Mononuclear cell (primary cell): ENCODE results near the gene CHAF1A. TPM values are rescaled to one million over a fixed set of nuclear protein-coding genes. Genes with fewer than 3 reads are reported as not detected.

Experiments
- H3K27me3 ChIP-seq: 2 replicates; pipeline ENCODE4 v1.6.0; 2011; ENCODE audit warnings: low read length, control low read depth; ENCODE audit not compliant: insufficient read depth
- H3K4me1 ChIP-seq: 2 replicates; pipeline ENCODE4 v1.5.1; 2011; ENCODE audit warnings: mild to moderate bottlenecking, low read length, control low read depth; ENCODE audit not compliant: insufficient read depth
- H3K4me3 ChIP-seq: 2 replicates; pipeline ENCODE4 v1.5.1; 2011; ENCODE audit warnings: mild to moderate bottlenecking, low read length, moderate library complexity
- H3K9me3 ChIP-seq: 2 replicates; pipeline ENCODE4 v1.5.1; 2011; ENCODE audit warnings: low read depth, mild to moderate bottlenecking, control low read depth, low read length
- total RNA-seq: library from RNA; depleted of rRNA; stranded (reverse); fragments of >200 nt; gene quantifications from one replicate; pipeline ENCODE4 v1.2.3, GENCODE V29; 2012

Gene CHAF1A
- total RNA-seq, 1 donor, result 12.2 TPM

DNA sequence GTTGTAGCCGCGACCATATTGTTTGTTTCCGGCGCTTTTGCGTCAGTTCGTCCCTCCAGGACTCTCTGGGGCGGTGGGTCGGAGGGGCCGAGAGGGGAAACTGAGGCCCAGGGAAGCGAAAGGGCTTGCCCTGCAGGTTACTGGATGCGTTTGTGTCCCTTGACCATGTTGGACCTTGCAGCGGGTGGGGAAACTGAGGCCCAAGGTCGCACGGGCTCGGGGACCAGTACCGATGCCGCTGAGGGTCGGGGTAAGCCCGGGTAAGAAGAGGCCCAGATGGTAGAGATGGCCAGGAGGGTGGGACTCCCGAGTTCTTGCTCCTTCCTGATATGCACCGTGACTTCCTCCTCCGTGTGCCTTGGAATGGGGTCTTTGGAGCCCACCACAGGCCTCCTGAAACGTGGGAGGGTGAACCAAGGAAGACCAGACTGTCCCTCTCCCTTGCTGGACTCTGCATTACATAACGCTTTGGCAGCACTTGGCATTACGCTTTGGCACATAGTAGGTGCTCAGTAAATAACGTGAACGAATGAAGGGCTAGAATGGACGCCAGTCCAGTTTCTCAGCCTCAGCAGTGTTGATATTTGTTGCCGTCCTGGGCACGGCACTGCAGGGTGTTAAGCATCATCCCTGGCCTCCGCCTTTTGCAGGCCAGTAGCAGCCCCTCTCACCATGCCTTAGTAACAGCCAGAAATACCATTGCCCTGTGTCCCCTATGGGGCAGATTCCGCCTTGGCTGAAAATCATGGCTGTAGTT lies 743 bp downstream of the CHAF1A start:
- Histone ChIP-seq H3K4me3 (peak overlapping the region; percentile 83), H3K9me3 (no peaks in the 10 kb centered on the region), H3K27me3 (no peaks in the 10 kb centered on the region), H3K4me1 (peaks cover 40% of the 10 kb centered on the region)

DNA sequence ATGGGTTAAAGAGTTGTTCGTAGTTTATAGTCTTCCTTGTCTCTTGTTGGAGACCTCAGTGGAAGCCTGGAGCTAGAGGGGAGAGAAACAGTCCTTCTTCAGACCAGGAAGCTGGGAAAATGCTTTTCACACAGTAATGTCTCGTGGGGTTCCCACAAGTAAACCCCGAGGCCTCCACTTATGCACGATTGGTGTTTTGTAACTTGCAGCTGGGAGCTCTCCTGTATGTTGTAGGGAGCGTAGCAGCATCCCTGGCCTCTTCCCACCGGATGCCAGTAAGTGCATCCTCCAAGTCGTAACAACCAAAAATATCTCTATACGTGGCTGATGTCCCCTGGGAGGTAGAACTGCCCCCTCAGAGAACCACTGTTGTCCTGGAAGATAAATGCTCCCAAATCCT lies 3.5 kb downstream of the CHAF1A start:
- Histone ChIP-seq H3K27me3 (no peaks in the 10 kb centered on the region), H3K9me3 (no peaks in the 10 kb centered on the region), H3K4me1 (peaks cover 22% of the 10 kb centered on the region), H3K4me3 (no peak overlapping the region)

DNA sequence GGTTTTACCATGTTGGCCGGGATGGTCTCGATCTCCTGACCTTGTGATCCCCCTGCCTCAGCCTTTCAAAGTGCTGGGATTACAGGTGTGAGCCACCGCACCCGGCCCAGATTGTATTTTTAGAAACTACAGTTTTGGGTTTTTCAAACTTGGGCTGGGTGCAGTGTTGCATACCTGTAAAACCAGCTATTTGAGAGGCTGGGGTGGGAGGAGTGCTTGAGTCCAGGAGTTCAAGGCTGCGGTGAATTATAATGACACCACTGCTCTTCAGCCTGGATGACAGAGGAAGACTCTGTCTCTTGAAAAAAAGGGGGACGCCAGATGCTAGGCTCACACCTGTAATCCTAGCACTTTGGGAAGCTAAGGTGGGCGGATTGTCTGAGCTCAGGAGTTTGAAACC lies 4.2 kb downstream of the CHAF1A start:
- no peaks in the 10 kb centered on the region for H3K27me3 ChIP-seq
- no peaks in the 10 kb centered on the region for H3K9me3 ChIP-seq
- no peak overlapping the region for H3K4me3 ChIP-seq
- peaks cover 16% of the 10 kb centered on the region for H3K4me1 ChIP-seq

DNA sequence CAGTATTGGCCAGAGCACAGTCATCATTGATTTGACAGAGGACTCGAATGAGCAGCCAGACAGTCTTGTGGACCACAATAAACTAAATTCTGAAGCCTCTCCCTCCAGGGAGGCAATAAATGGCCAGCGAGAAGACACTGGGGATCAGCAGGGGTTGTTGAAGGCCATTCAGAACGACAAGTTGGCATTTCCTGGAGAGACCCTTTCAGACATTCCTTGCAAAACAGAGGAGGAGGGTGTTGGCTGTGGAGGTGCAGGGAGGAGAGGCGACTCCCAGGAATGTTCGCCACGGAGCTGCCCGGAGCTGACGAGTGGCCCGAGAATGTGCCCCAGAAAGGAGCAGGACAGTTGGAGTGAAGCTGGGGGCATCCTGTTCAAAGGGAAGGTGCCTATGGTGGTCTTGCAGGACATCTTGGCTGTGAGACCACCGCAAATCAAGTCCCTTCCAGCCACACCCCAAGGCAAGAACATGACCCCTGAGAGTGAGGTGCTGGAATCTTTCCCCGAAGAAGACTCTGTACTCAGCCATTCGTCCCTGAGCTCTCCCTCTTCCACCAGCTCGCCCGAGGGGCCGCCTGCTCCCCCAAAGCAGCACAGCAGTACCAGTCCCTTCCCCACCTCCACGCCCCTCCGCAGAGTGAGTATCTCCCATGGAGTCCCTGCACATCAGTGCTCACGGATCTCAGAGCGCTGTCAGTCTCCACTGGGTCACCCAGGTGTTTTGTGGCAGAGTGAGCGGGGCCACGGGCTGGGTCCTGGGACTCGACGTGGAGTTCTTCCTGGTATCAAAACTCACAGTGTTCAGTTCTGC lies 6.9 kb downstream of the CHAF1A start:
- H3K4me1 ChIP-seq, result no peaks in the 10 kb centered on the region
- H3K4me3 ChIP-seq, result no peak overlapping the region
- no peaks in the 10 kb centered on the region for H3K9me3 ChIP-seq
- H3K27me3 ChIP-seq, result no peaks in the 10 kb centered on the region

DNA sequence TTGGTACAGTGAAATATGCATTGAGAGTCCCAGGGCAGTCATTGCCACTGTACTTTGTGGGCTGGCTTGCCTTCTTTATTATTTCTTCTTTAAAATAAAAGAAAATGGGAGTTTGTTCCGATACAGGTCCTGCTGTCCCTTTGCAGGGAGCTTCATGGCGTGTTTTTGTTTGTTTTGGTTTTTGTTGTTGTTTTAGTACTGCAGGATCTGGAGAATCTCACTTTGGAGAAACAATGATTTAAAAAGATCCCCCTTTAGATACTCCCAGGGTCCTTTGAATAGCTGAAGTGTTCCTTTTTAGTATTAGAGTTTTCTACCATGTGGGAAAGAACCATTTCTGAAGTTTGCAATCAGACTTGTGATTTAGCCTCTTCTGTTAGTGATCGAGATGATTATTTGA lies 11.1 kb downstream of the CHAF1A start:
- no peak overlapping the region for H3K4me3 ChIP-seq
- H3K4me1 ChIP-seq, result no peaks in the 10 kb centered on the region
- H3K9me3 ChIP-seq, result no peaks in the 10 kb centered on the region
- H3K27me3 ChIP-seq, result no peaks in the 10 kb centered on the region

DNA sequence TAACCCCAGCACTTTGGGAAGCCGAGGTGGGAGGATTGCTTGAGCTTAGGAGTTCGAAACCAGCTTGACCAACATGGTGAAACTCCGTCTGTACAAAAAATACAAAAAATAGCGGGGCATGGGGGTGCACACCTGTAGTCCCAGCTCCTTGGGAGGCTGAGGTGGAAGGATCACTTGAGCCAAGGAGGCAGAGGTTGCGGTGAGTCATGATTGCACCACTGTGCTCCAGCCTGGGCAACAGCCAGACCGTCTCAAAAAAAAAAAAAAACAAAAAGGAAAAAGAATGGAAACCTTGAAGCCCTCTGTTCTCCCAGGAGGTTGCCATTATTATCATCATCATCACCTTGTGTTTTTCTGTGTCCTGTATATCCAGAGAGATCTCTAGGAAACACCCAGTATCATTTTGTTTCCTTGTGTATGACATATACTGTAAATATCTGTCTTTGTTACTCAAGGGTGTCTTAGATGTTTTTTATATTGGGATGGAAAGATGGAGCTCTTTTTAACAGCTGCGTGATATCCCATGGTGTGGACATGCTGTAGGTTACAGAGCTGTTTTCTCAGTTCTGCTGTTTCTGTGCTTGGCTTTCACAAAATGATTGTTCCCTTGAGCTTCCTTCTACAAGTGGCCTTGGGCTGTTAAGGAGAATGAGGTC lies 11.8 kb downstream of the CHAF1A start:
- no peaks in the 10 kb centered on the region for H3K27me3 ChIP-seq
- H3K9me3 ChIP-seq, result no peaks in the 10 kb centered on the region
- no peaks in the 10 kb centered on the region for H3K4me1 ChIP-seq
- H3K4me3 ChIP-seq, result no peak overlapping the region

DNA sequence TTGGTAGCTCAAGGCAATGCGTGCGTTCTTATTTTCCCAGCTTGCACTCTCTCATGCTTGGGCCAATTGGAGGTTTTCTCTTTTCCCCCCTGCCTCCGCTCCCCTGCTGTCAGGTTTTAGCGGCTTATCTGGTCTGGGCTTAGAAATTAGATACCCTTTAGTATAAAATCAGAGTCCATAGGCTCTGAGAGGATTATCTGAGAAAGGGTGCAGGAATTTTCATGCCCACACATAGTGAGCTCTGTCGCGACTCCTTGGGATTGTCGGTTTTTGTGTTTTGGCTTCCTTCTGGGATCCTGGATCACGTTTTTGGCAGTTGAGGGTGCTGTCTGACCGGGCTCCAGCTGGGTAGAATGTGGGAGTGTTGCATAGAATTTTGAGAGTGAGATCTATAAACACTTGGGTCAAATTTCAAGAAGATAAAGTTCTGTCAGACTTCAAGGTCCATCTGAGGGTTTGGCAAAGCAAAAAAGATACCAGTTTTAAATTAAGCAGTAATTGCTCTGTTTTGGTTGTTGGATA lies 12.4 kb downstream of the CHAF1A start:
- no peaks in the 10 kb centered on the region for H3K9me3 ChIP-seq
- H3K4me1 ChIP-seq, result no peaks in the 10 kb centered on the region
- no peaks in the 10 kb centered on the region for H3K27me3 ChIP-seq
- no peak overlapping the region for H3K4me3 ChIP-seq

DNA sequence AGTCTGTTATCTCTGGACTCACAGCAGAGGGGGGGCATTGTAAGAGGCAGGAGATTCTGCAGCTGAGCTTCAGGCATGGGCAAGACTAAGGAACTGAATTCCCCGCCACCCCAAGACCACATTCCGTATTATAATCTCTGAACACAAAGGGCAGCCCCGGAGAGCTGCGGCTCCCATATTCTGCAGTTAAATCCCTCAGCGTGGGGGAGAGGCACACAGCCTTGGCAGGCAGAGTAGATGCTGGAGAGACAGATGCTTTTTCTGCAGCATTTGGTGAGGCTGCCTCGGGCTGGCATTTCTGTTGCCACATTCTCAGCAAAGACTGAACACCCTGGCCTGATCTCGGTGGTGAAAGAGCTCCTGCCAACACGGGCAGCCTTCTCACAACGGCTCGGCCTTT lies 12.9 kb downstream of the CHAF1A start:
- Histone ChIP-seq H3K4me1 (no peaks in the 10 kb centered on the region), H3K4me3 (no peak overlapping the region), H3K9me3 (no peaks in the 10 kb centered on the region), H3K27me3 (no peaks in the 10 kb centered on the region)

DNA sequence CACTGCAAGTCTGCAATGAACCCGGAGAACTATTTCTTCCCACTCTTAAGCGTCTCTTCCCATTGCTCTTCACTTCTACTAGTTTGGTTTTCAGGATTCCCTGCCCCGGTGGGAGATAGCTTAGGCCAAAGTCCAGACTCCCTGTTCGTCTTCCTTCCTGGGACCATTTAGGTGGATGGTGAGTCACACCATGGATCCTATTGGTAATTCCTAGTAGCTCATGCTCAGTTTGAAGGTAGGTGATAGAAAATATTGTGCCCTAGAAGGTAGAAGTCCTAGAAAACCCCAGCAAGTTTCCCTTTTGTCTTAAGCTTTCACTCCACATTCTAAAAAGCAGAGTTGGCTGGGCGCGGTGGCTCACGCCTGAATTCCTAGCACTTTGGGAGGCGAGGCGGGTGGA lies 13.8 kb downstream of the CHAF1A start:
- no peaks in the 10 kb centered on the region for H3K27me3 ChIP-seq
- no peak overlapping the region for H3K4me3 ChIP-seq
- H3K9me3 ChIP-seq, result no peaks in the 10 kb centered on the region
- H3K4me1 ChIP-seq, result no peaks in the 10 kb centered on the region

DNA sequence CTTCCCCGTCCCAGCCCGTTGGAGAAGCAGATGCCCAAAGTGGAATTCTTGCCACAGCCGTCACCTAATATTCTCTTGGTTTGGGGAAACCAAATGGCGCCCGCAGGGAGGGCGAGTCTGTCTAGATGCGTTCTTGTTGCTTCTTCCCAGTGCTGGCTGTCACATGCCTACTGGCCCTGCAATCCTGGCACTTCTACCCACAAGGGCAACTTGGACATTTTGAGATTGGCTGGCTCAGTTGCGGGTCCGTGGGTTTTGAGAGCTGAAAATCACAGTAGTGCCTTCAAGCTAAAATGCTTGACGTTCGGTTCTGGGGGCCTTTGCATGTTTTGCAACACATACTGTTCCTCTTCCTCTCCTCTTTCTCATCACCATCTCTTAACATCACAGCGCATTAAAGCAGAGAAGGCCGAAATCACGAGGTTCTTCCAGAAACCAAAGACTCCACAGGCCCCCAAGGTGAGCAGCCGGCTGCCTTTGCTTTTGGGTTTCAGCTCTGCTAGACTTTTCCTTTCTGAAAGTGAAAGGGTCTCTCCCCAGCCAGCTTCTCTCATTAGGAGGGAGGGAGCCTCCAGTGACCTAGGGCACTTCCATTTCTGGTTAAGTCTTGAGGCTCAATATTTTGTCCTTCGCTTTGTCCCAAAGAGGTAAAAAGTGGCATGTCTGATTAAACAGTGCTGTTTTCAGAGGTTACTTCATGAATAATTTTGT lies 21.1 kb downstream of the CHAF1A start:
- no peaks in the 10 kb centered on the region for H3K27me3 ChIP-seq
- no peaks in the 10 kb centered on the region for H3K9me3 ChIP-seq
- H3K4me3 ChIP-seq, result no peak overlapping the region
- H3K4me1 ChIP-seq, result no peaks in the 10 kb centered on the region

DNA sequence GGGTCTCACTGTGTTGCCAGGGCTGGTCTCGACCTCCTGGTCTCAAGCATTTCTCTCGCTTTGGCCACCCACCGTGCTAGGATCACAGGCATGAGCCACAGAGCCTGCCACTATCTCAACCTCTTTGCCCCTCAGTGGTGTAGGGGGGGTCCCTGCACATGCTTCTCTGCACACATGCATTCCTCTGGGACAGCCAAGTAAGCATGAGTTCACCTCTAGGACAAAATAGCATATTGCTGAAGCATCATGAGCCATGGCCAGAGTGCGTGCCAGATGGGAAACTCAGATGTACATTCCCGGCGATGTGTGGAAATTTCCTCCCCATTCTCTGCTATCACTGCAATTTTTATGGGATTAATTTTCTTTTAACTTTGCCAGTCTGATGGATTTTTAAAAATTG lies 23.1 kb downstream of the CHAF1A start:
- Histone ChIP-seq H3K27me3 (no peaks in the 10 kb centered on the region), H3K4me3 (no peak overlapping the region), H3K9me3 (no peaks in the 10 kb centered on the region), H3K4me1 (peaks cover 4% of the 10 kb centered on the region)

DNA sequence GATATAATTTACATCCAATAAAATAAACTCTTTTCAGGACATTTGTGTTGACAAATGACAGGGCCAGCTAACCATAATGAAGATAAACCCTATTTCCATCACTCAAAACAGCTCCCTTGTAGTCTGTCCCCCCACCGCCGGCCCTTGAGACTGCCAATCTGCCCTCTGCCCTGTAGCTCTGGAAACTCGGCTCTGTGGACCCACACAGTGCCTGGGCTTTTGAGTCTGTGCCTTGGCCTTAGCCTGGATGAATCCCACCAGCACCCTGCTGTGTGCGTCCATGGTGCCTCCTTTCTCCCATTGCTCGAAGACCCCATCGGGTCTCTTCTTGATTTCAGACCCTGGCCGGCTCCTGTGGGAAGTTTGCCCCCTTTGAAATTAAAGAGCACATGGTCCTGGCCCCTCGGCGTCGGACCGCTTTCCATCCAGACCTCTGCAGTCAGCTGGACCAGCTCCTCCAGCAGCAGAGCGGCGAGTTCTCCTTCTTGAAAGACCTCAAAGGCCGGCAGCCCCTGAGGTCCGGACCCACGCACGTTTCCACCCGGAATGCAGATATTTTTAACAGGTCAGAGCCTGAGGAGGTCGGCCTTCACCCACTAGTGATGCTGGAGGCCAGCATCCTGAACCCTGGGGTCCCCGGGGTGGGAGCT lies 26.0 kb downstream of the CHAF1A start:
- H3K4me3 ChIP-seq, result no peak overlapping the region
- H3K27me3 ChIP-seq, result no peaks in the 10 kb centered on the region
- H3K9me3 ChIP-seq, result no peaks in the 10 kb centered on the region
- H3K4me1 ChIP-seq, result peaks cover 31% of the 10 kb centered on the region

DNA sequence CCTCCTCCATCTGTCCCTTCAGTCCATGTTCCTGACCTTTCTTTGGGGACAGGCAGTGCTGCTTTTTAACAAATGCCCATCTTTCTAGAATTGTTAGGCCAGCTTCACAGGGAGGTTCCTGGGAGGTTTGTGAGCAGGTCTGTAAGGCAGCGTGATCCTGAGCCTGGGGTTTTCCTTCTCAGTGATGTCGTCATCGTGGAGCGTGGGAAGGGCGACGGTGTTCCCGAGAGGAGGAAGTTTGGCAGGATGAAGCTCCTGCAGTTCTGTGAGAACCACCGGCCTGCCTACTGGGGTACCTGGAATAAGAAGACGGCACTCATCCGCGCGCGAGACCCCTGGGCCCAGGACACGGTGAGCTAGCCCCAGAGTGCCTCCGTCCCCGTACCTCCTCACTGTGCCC lies 26.8 kb downstream of the CHAF1A start:
- no peaks in the 10 kb centered on the region for H3K27me3 ChIP-seq
- no peaks in the 10 kb centered on the region for H3K9me3 ChIP-seq
- H3K4me3 ChIP-seq, result no peak overlapping the region
- H3K4me1 ChIP-seq, result peaks cover 31% of the 10 kb centered on the region

DNA sequence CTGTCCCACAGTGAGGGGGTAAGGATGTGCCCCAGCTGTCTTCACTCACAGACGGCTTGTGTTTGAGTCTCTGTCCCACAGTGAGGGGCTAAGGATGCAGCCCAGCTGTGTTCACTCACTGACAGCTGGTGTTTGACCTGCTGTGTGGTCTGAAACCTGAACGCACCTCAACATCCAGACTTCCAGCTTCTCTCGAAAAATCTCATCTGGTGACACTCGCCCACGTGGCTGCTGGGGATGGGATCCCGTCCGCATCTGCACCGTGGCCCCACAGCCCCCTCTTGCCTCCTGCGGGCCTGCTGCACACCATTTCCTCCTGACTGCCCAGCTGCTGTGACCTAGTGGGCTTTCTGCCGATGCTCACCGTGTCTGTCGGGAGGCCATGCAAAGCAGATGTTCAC lies 27.3 kb downstream of the CHAF1A start:
- Histone ChIP-seq H3K27me3 (no peaks in the 10 kb centered on the region), H3K9me3 (no peaks in the 10 kb centered on the region), H3K4me3 (no peak overlapping the region), H3K4me1 (peaks cover 31% of the 10 kb centered on the region)
